Measurements from ENCODE around the gene NDUFS2. TPM values are rescaled to one million over a fixed set of nuclear protein-coding genes. Genes with fewer than 3 reads are reported as not detected.
"Not testable (repeated sequence)": the region's sequence is repeated elsewhere in the genome, so short reads cannot be mapped to it uniquely, and the experiment has no call there.

NDUFS2 gene
- polyA plus RNA-seq, 1 experiment: 150 TPM

GRCh38 chr1:161244888-161245287 is 42.7 kb downstream of the NDUFS2 start:
- DNase-seq (ENCODE audit: low read depth, low spot score): no peak
- H3K4me3 ChIP-seq (ENCODE audit: low read depth, low read length): no peak overlapping the region
- H3K27me3 ChIP-seq (ENCODE audit: control insufficient read depth, insufficient read depth, low read length): peaks cover 9% of the 10 kb centered on the region
- POLR2A ChIA-PET: no interaction called here
- TF ChIP-seq CTCF (IDR thresholded peaks at IDR 0.05; ENCODE audit: low read depth, low read length): no peak
- no peak overlapping the region for H3K27ac ChIP-seq (ENCODE audit: low read depth, low read length)
- CTCF ChIA-PET: no interaction called here
- no peaks in the 10 kb centered on the region for H3K9me3 ChIP-seq (ENCODE audit: control insufficient read depth, insufficient read depth, low read length)

- H3K9me3 ChIP-seq (ENCODE audit: control insufficient read depth, insufficient read depth, low read length); H3K27ac ChIP-seq (ENCODE audit: low read depth, low read length); DNase-seq (ENCODE audit: low read depth, low spot score); H3K4me3 ChIP-seq (ENCODE audit: low read depth, low read length); H3K27me3 ChIP-seq (ENCODE audit: control insufficient read depth, insufficient read depth, low read length): not testable (repeated sequence)
- POLR2A ChIA-PET: interaction anchor here (1.2 kb wide), 1 partner anchor 9 kb away, joined by 3 read pairs; no protein-coding TSS in a partner anchor
- CTCF ChIA-PET: interaction anchor here (1.2 to 3.5 kb wide), 3 partner anchors 22 to 42 kb away, joined by 4 to 12 read pairs (median 9); no protein-coding TSS in a partner anchor
Measured at GRCh38 chr1:161250100-161250499, 47.9 kb downstream of the NDUFS2 start.

- POLR2A ChIA-PET: interaction anchor here (1.2 kb wide), 1 partner anchor 9 kb away, joined by 3 read pairs; no protein-coding TSS in a partner anchor
Measured at GRCh38 chr1:161250829-161251228, 48.7 kb downstream of the NDUFS2 start.

GRCh38 chr1:161251579-161251978 is 49.4 kb downstream of the NDUFS2 start:
- peaks cover 9% of the 10 kb centered on the region for H3K27me3 ChIP-seq (ENCODE audit: control insufficient read depth, insufficient read depth, low read length)
- CTCF ChIA-PET: no interaction called here
- no peak for DNase-seq (ENCODE audit: low read depth, low spot score)
- no peak overlapping the region for H3K27ac ChIP-seq (ENCODE audit: low read depth, low read length)
- POLR2A ChIA-PET: no interaction called here
- peaks cover 2% of the 10 kb centered on the region; the same call in 1 of the 2 replicates for H3K9me3 ChIP-seq (ENCODE audit: control insufficient read depth, insufficient read depth, low read length)
- H3K4me3 ChIP-seq (ENCODE audit: low read depth, low read length): no peak overlapping the region
- TF ChIP-seq CTCF (IDR thresholded peaks at IDR 0.05; ENCODE audit: low read depth, low read length): no peak

More at GRCh38 chr1:161250829-161251228, 48.7 kb downstream of the NDUFS2 start:
- CTCF ChIA-PET: interaction anchor here (1.2 to 3.5 kb wide), 2 partner anchors 24 to 41 kb away, joined by 4 to 12 read pairs; no protein-coding TSS in a partner anchor
- TF ChIP-seq CTCF (IDR thresholded peaks at IDR 0.05; ENCODE audit: low read depth, low read length): no peak
- no peak overlapping the region for H3K4me3 ChIP-seq (ENCODE audit: low read depth, low read length)
- DNase-seq (ENCODE audit: low read depth, low spot score): no peak
- peaks cover 7% of the 10 kb centered on the region for H3K27me3 ChIP-seq (ENCODE audit: control insufficient read depth, insufficient read depth, low read length)
- H3K27ac ChIP-seq (ENCODE audit: low read depth, low read length): no peak overlapping the region
- no peaks in the 10 kb centered on the region for H3K9me3 ChIP-seq (ENCODE audit: control insufficient read depth, insufficient read depth, low read length)

- POLR2A ChIA-PET; CTCF ChIA-PET; H3K4me3 ChIP-seq (ENCODE audit: low read depth, low read length); DNase-seq (ENCODE audit: low read depth, low spot score); H3K27ac ChIP-seq (ENCODE audit: low read depth, low read length): not testable (repeated sequence)
- Histone ChIP-seq H3K9me3 (ENCODE audit: control insufficient read depth, insufficient read depth, low read length) (peaks cover 20% of the 10 kb centered on the region), H3K27me3 (ENCODE audit: control insufficient read depth, insufficient read depth, low read length) (peaks cover 34% of the 10 kb centered on the region)
Measured at GRCh38 chr1:161255302-161255701, 53.1 kb downstream of the NDUFS2 start.

- DNase-seq (ENCODE audit: low read depth, low spot score); POLR2A ChIA-PET; H3K27ac ChIP-seq (ENCODE audit: low read depth, low read length); H3K4me3 ChIP-seq (ENCODE audit: low read depth, low read length): not testable (repeated sequence)
- Histone ChIP-seq H3K9me3 (ENCODE audit: control insufficient read depth, insufficient read depth, low read length) (peaks cover 20% of the 10 kb centered on the region), H3K27me3 (ENCODE audit: control insufficient read depth, insufficient read depth, low read length) (peaks cover 41% of the 10 kb centered on the region)
- CTCF ChIA-PET: interaction anchor here (0.6 to 0.8 kb wide), 3 partner anchors 26 to 121 kb away, joined by 3 read pairs; no protein-coding TSS in a partner anchor
Measured at GRCh38 chr1:161255955-161256520, 53.9 kb downstream of the NDUFS2 start.

GRCh38 chr1:161257109-161257508 is 54.9 kb downstream of the NDUFS2 start:
- CTCF ChIA-PET: interaction anchor here (1.1 kb wide), 1 partner anchor 31 kb away, joined by 10 read pairs; the partner anchor contains the start of gene TOMM40L

More at GRCh38 chr1:161257109-161257508, 54.9 kb downstream of the NDUFS2 start:
- peaks cover 44% of the 10 kb centered on the region for H3K27me3 ChIP-seq (ENCODE audit: control insufficient read depth, insufficient read depth, low read length)
- POLR2A ChIA-PET; H3K4me3 ChIP-seq (ENCODE audit: low read depth, low read length); DNase-seq (ENCODE audit: low read depth, low spot score); H3K27ac ChIP-seq (ENCODE audit: low read depth, low read length): not testable (repeated sequence)
- H3K9me3 ChIP-seq (ENCODE audit: control insufficient read depth, insufficient read depth, low read length): peaks cover 20% of the 10 kb centered on the region

All from AG04450 (cell line).